Liver (tissue), 9 donors: ENCODE results near the gene CTU2. TPM values are rescaled to one million over a fixed set of nuclear protein-coding genes. Genes with fewer than 3 reads are reported as not detected.

Experiments used
- DNase-seq: peaks from one replicate; pipeline ENCODE4 v3.0.0-alpha.2; 2017; ENCODE audit warnings: low spot score
- H3K27ac ChIP-seq, 2 donors: one replicate each; pipeline ENCODE4 v1.7.0; 2013; ENCODE audit warnings: inconsistent platforms in 2 of 2, low read length in 2 of 2, control low read depth in 1 of 2, low read depth in 1 of 2, mild to moderate bottlenecking in 1 of 2
- H3K27me3 ChIP-seq, 4 donors: one replicate each; pipeline versions ENCODE4 v1.6.1 to v1.7.0; 2013; ENCODE audit warnings: low read length in 3 of 4, inconsistent platforms in 1 of 4, mild to moderate bottlenecking in 1 of 4, moderate library complexity in 1 of 4; ENCODE audit not compliant: control insufficient read depth in 4 of 4, insufficient read depth in 4 of 4
- H3K36me3 ChIP-seq, 4 donors: one replicate each; pipeline versions ENCODE4 v1.6.1 to v1.7.0; 2013; ENCODE audit warnings: low read length in 3 of 4, mild to moderate bottlenecking in 3 of 4, low read depth in 1 of 4, moderate library complexity in 1 of 4; ENCODE audit not compliant: control insufficient read depth in 4 of 4, insufficient read depth in 3 of 4
- H3K4me1 ChIP-seq, 4 donors: one replicate each; pipeline versions ENCODE4 v1.6.1 to v1.7.0; 2013; ENCODE audit warnings: low read length in 3 of 4, mild to moderate bottlenecking in 3 of 4, moderate library complexity in 1 of 4; ENCODE audit not compliant: control insufficient read depth in 4 of 4, insufficient read depth in 4 of 4
- H3K4me3 ChIP-seq, 3 donors: one replicate each; pipeline versions ENCODE4 v1.6.1 to v1.7.0; 2013; ENCODE audit warnings: low read length in 3 of 3, control low read depth in 1 of 3, low read depth in 1 of 3, mild to moderate bottlenecking in 1 of 3
- H3K9ac ChIP-seq, 2 donors: one replicate each; pipeline ENCODE4 v1.7.0; 2013; ENCODE audit warnings: low read length in 2 of 2, mild to moderate bottlenecking in 2 of 2, moderate library complexity in 2 of 2, control low read depth in 1 of 2, low read depth in 1 of 2
- H3K9me3 ChIP-seq, 4 donors: one replicate each; pipeline versions ENCODE4 v1.6.1 to v1.7.0; 2013; ENCODE audit warnings: low read length in 3 of 4; ENCODE audit not compliant: control insufficient read depth in 4 of 4
- ATF3 ChIP-seq: IDR thresholded peaks from 2 replicates; pipeline ENCODE4 v1.6.1; 2016; ENCODE audit warnings: antibody characterized with exemption
- CTCF ChIP-seq: fragments of 150-350 bp; IDR thresholded peaks from 2 replicates; pipeline ENCODE4 v1.5.1; 2017; ENCODE audit warnings: improper control_type of control experiment, low read depth, low read length; ENCODE audit not compliant: missing input control
- EGR1 ChIP-seq, 2 donors: IDR thresholded peaks; 2 replicates each; pipeline ENCODE4 v1.6.1; 2016 to 2018; ENCODE audit warnings: antibody characterized with exemption in 2 of 2, low read depth in 2 of 2
- FOXA1 ChIP-seq: IDR thresholded peaks from 2 replicates; pipeline ENCODE4 v1.6.1; 2016; ENCODE audit warnings: antibody characterized with exemption
- FOXA2 ChIP-seq: IDR thresholded peaks from 2 replicates; pipeline ENCODE4 v1.6.1; 2016; ENCODE audit warnings: antibody characterized with exemption
- GABPA ChIP-seq, 2 donors: IDR thresholded peaks in 1 of 2; conservative IDR thresholded peaks in 1 of 2; 2 replicates each; pipeline ENCODE4 v1.6.1; 2016; ENCODE audit warnings: antibody characterized with exemption in 2 of 2, mild to moderate bottlenecking in 1 of 2, moderate library complexity in 1 of 2
- HNF4A ChIP-seq, 2 donors: conservative IDR thresholded peaks; 2 replicates each; pipeline ENCODE4 v1.6.1; 2016; ENCODE audit warnings: antibody characterized with exemption in 2 of 2, mild to moderate bottlenecking in 2 of 2
- JUND ChIP-seq, 2 donors: IDR thresholded peaks; 2 replicates each; pipeline ENCODE4 v1.6.1; 2016; ENCODE audit warnings: antibody characterized with exemption in 2 of 2
- RAD21 ChIP-seq, 2 donors: IDR thresholded peaks; 2 replicates each; pipeline ENCODE4 v1.6.1; 2016; ENCODE audit warnings: antibody characterized with exemption in 2 of 2, mild to moderate bottlenecking in 2 of 2
- REST ChIP-seq: IDR thresholded peaks from 2 replicates; pipeline ENCODE4 v1.6.1; 2016; ENCODE audit warnings: antibody characterized with exemption, mild to moderate bottlenecking
- SP1 ChIP-seq: IDR thresholded peaks from 2 replicates; pipeline ENCODE4 v1.6.1; 2018; ENCODE audit warnings: antibody characterized with exemption, mild to moderate bottlenecking
- TAF1 ChIP-seq: conservative IDR thresholded peaks from 2 replicates; pipeline ENCODE4 v1.6.1; 2016; ENCODE audit warnings: antibody characterized with exemption, mild to moderate bottlenecking
- YY1 ChIP-seq: IDR thresholded peaks from 2 replicates; pipeline ENCODE4 v1.6.1; 2016; ENCODE audit warnings: antibody characterized with exemption, mild to moderate bottlenecking
- WGBS: extraction: QIAGEN DNeasy Blood & Tissue Kit; methylation state at CpG from one replicate; pipeline ENCODE4 v1.1.7; 2013; 5-methylcytosine and 5-hydroxymethylcytosine counted together
- polyA plus RNA-seq, 2 donors: library from polyadenylated mRNA; stranded (reverse) in 1 of 2; unstranded in 1 of 2; fragments of 200-250 nt in 1 of 2; fragments of >200 nt in 1 of 2; fragmentation: Nextera tagmentation in 1 of 2; extraction: Ambion mirVana in 1 of 2; gene quantifications; one replicate each; pipeline versions ENCODE4 v1.2.1 to v1.2.3, GENCODE V29; 2013 to 2015
- total RNA-seq, 2 donors: library from RNA; depleted of rRNA; stranded (reverse); fragments of >200 nt; gene quantifications; one replicate each; pipeline ENCODE4 v1.2.3, GENCODE V29; 2014
- TF ChIP-seq, protein P1 (sequence below): IDR thresholded peaks from 2 replicates; pipeline ENCODE4 v1.6.1; 2016; ENCODE audit warnings: antibody characterized with exemption
- donor health status: healthy.
- donor health status: healthy.
- donor health status: healthy.
- donor health status: healthy.
- donor health status: healthy.

CTU2 gene
- total and polyA plus RNA-seq, 4 donors: 7.0 to 8.5 (median 7.4) TPM

DNA sequence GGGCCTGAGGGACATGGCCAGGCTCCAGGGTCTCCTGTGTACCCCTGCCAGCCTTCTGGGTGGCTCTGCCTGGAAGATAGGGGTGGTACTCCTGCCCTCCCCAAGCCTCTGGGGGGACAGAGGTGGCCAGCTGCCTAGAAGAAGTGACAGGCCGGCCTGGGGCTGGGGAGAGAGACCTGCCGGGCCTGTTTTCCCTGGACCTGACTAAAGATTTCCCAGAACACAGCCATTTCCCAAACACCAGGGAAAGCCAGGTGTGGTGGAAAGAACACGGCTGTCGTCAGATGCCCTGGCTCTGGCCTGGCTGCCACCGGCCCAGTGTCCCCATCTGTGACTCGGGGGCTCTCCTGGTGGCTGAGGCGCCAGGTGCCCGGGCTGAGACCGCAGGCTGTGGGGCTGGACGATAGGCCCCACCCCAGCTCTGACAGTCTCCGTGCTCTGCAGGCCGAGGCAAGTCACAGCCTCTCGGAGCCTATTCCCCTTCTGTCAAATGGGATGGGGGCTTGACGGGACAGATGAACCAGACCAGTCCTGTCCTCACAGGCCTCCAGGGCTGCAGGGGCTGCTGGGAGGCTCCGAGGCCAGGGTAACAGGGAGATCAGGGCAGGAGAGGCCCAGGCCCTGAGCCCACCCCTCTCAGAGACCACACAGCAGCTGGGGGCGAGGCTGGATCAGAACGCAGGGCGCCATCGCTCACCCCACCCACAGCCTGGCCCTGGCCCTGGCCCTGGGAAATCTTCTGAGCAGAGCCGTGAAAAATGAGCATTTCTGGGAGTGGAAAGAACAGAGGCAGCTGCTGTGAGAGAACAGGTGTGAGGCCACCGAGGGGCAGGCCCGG lies 33.1 kb downstream of the CTU2 start:
- H3K36me3 ChIP-seq: peaks cover 3 to 32% (median 15%) of the 10 kb centered on the region in 4 donors
- WGBS: 92% methylated on average over 22 of the region's 22 CpGs
- H3K27ac ChIP-seq: no peak overlapping the region
- H3K4me1 ChIP-seq: peaks cover 0 to 13% (median 6%) of the 10 kb centered on the region in 4 donors
- no peak for DNase-seq
- H3K9ac ChIP-seq: no peak overlapping the region
- no peaks in the 10 kb centered on the region for H3K27me3 ChIP-seq
- TF ChIP-seq TAF1 (no peak), FOXA1 (no peak), REST (no peak), EGR1 (IDR thresholded peaks at IDR 0.05; ENCODE audit: low read depth in 2 of 2) (no peak), GABPA (IDR thresholded peaks at IDR 0.05 in 1 of 2, conservative IDR thresholded peaks at IDR 0.05 in 1 of 2) (no peak), ATF3 (no peak), RAD21 (IDR thresholded peaks at IDR 0.05) (no peak), JUND (IDR thresholded peaks at IDR 0.05) (no peak), CTCF (no peak), FOXA2 (no peak), SP1 (no peak), YY1 (no peak), HNF4A (conservative IDR thresholded peaks at IDR 0.05) (no peak)
- TF ChIP-seq, protein P1, sequence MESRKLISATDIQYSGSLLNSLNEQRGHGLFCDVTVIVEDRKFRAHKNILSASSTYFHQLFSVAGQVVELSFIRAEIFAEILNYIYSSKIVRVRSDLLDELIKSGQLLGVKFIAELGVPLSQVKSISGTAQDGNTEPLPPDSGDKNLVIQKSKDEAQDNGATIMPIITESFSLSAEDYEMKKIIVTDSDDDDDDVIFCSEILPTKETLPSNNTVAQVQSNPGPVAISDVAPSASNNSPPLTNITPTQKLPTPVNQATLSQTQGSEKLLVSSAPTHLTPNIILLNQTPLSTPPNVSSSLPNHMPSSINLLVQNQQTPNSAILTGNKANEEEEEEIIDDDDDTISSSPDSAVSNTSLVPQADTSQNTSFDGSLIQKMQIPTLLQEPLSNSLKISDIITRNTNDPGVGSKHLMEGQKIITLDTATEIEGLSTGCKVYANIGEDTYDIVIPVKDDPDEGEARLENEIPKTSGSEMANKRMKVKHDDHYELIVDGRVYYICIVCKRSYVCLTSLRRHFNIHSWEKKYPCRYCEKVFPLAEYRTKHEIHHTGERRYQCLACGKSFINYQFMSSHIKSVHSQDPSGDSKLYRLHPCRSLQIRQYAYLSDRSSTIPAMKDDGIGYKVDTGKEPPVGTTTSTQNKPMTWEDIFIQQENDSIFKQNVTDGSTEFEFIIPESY: no peak
- no peak overlapping the region for H3K4me3 ChIP-seq
- H3K9me3 ChIP-seq: no peaks in the 10 kb centered on the region
